GM18498 (cell line): Measurements from ENCODE around the gene CTSK.

ENCODE experiments used
- ATAC-seq: cut with Tn5 transposase; IDR thresholded peaks from one replicate; pipeline ENCODE4 v1.9.1; 2021; ENCODE audit warnings: mild to moderate bottlenecking, moderate library complexity; ENCODE audit not compliant: unreplicated experiment

Gene CTSK

GRCh38 chr1:150763018-150763417 lies 45.0 kb downstream of the CTSK start:
- ATAC-seq: no peak

DNA sequence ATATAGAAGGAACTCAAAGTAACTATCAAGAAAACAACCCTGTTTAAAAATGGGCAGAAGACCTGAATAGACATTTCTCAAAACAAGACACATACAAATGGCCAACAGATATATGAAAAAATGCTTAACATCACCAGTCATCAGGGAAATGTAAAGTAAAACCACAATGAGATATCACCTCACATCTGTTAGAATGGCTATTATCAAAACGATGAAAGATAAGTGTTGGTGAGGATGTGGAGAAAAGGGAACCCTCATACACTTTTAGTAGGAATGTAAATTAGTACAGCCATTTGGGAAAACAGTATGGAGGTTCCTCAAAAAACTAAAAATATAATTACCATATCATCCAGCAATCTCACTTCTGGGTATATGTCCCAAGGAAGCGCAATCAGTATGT lies 45.5 kb downstream of the CTSK start:
- no peak for ATAC-seq

DNA sequence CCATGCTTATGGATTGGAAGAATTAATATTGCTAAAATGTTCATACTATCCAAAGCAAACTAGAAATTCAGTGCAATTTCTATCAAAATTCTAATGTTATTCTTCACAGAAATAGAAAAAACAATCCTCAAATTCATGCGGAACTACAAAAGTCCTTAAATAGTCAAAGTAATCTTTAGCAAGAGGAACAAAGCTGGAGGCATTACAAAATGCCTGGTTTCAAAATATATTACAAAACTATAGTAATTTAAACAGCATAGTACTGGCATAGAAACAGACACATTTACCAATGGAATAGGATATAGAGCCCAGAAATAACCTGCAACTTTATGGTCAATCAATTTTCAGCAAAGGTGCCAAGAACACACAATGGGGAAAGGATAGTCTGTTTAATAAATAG lies 46.3 kb downstream of the CTSK start:
- no peak for ATAC-seq

DNA sequence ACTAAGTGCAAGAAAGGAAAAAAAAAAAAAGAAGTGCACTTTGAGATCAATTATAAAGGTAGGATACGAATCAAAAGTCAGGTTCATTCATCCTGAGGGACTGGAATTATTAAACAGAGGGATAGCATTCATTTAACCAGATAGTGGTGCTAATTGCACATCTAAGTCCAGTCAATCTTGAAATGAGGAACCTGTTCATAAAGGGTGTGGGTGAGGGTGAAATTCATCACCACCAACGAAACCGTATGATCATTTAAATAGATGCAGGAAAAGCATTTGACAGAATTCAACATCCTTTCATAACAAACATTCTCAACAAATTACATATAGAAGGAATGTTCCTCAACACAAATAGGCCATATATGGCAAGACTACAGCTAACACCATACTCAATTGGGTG lies 48.0 kb downstream of the CTSK start:
- no peak for ATAC-seq

DNA sequence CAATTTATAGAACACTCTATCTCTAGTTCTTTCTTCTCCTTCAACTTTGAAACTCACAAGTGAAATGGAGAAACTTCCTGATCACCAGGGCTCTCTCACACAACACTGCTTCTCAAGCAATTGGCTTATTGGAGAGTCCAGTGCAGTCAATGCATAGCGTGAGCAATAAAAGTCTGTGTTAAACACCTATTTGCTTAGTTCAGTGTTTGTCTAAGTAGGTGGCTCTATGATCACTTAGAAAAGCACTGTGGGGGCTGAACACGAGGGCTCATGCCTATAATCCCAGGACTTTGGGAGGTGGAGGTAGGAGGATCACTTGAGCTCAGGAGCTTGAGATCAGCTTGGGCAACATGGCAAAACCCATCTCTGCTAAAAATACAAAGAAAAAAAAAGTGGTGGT lies 54.6 kb downstream of the CTSK start:
- ATAC-seq: no peak

DNA sequence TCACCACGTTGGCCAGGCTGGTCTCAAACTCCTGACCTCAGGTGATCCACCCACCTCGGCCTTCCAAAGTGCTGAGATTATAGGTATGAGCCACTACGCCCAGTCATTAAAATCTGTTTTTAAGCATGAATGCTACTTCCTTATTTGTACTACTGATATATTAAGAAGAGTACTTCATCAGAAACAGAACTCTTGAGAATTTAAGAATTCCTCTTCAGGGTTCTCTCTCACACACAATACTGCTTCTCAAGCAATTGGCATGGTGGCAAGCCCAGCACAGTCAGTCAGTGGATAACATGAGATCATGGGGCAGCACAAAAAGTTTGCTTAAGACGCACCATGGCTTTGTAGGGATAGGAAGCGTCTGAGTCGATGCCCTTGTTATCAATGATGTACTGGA lies 56.6 kb downstream of the CTSK start:
- ATAC-seq: no peak

GRCh38 chr1:150749720-150750311 lies 58.2 kb downstream of the CTSK start:
- ATAC-seq: no peak

DNA sequence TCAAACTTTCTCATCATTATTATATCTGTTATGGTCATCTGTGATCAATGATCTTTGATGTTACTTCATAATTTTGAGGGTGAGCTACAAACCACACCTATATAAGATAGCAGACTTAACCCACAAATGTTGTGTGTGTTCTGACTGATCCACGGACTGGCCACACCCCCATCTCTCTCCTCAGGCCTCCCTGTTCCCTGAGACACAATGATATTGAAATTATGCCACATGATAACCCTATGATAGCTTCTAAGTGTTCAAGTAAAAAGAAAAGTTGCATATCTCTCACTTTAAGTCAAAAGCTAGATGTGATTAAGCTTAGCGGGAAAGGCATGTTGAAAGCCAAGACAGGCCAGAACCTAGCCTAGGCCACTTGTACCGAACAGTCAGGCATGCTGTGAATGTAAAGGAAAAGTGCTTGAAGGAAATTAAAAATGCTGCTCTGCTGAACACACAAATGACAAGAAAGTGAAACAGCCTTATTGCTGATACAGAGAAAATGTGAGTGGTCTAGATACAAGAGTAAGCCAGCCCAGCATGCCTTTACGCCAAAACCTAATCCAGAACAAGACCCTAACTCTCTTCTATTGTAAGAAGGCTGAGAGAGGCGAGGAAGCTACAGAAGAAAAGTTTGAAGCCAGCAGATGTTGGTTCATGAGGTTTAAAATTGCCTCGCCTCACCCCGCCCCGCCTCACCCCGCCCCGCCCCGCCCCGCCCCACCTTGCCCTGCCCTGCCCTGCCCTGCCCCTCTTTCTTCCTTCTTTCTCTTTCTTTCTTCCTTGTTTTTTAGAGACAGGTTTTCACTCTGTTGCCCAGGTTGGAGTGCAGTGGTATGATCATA lies 59.0 kb downstream of the CTSK start:
- ATAC-seq: no peak
